HG03066 (cell line): ENCODE data around the gene PRR20A.
"Not testable (repeated sequence)": the region's sequence is repeated elsewhere in the genome, so short reads cannot be mapped to it uniquely, and the experiment has no call there.

ENCODE experiments used
- ATAC-seq: cut with Tn5 transposase; IDR thresholded peaks from one replicate; pipeline ENCODE4 v1.9.1; 2021; ENCODE audit warnings: low read depth; ENCODE audit not compliant: unreplicated experiment

PRR20A gene

DNA sequence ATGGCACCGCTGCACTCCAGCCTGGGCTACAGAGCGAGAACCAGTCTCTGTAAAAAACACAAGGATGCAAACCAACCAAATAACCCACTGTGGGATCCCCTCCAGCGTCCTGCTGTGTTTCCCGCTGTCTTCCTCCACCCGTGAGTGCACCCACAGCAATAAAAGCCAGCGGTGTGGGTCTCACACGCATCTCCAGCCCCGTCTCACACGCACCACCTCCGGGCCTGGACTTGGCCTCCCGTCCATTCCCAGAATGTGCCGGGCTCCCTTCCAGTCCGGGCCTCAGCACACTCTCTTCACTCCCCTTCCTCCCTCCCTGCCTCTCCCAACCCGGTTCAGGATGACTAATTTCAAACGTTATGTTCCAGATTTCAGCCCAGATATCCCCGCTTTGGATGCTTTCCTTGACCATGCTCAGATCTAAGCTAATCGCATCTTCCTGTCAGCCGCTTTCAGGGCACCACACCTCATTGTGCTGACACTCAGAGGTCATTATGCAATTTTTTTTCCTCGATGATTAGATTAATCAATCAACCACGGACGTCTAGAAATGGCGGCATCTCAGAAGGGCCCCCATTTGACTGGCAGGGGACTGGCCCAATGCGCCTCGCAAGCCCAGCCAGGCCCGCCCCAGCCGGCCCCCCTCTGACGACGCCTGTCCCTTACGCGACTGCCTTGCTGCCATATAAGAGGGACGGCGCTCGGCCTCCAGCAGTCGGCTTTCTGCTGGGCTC, at the start of gene PRR20A:
Gene PRR20A, plus strand, starts transcription at position 684 of the 734 bp plus-strand sequence. CDS start 387 bp downstream, outside the sequence.
- ATAC-seq, result not testable (repeated sequence)

DNA sequence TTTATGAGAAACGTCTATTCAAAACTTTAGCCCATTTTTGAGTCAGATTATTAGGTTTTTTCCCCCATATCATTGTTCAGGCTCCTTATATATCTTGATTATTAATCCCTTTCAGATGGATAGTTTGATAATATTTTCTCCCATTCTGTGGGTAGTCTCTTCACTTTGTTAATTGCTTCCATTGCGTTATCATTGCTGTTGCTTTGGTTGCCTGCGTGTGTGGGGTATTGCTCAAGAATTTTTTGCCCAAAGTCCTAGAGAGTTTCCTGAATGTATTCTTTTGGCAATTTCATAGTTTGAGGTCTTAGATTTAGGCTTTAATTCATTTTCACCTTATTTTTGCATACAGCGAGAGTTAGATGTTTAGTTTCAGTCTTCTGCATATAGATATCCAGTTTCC, 25.8 kb upstream of the PRR20A start:
- no peak for ATAC-seq

DNA sequence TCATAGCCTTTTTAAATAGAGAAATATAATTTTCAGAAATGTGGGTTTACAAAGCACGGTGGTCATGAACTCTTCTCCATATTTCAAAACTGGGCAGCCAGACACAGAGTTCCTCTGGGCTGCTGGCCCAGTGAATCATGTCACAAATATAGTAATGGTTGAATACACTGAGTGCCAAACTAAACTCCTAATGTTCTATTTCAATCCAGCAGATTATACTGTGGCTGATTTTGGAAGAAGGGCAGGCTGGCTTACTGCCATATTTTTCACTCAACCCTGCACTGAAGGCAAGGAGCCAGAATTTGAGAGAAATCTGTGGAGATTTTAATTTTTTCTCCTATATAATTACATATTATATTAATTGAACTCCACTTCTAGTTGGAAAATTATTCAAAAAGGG, 17.0 kb upstream of the PRR20A start:
- no peak for ATAC-seq

DNA sequence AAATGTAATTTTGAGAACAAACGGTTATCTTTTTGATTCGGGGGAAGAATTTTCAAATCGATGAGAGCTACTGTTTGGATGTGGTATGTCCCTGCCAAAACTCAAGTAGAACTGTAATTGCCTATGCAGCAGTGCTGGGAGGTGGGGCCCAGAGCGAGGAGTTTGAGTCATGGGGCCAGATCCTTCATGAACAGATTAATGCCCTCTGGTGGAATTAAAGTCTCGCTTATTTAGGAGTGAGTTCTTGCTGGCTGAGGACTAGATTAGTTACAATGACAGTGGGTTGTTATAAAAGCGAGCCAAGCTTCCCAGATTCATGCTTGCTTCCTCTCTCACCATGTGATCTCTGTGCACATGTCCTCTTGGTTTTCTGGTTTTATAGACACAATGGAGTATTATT, 11.8 kb upstream of the PRR20A start:
- no peak for ATAC-seq

DNA sequence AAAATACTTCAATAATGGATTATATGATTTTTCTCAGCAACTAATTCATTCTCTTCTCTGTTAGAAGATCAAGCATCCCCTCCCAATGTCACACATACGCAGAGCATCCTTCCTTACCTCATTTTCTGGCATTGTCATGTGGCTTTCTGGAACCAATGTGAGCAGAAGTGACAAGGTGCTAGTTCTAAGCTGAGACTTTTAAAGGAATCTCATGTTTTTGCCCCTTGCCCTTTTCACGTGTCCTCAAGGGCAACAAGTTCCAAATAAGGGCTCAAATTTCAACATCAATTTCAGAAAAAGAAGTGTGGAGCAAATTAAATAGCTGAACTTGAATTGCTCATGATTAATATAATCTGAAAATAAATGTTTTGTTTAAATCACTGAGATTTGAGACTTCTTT, 4.6 kb upstream of the PRR20A start:
- no peak for ATAC-seq

DNA sequence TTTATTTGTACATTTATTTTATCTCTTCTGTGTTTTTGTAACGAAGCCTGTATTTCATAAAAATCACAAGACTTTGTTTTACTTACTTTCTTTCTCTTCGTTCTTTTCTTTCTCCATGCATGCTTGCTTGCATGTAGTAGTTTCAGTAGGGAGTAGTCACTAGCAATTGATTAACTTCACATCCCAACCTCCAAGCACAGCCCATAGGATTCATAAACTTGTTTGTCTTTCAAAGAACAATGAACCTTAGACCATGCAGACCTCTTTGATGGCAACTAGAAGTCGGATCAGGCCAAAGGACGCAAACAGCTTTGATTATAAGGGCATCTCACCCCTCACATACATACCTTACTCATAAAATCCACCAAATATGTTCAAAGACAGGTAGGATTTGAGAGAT, 3.1 kb upstream of the PRR20A start:
- no peak for ATAC-seq

DNA sequence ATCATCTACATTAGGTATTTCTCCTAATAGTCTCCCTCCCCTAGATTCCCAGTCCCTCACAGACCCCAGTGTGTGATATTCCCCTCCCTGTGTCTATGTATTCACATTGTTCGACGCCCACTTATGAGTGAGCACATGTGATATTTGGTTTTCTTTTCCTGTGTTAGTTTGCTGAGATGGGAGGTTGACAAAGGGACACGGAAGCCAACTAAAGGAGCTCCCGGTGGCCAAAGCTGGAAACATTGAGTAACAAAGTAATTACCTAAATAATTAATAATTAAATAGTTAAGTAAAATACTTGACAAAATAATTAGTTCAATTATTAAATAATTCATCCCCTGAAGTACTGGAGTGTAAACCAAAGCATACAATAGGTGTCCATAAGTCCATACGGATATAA, 1.7 kb upstream of the PRR20A start:
- no peak for ATAC-seq

DNA sequence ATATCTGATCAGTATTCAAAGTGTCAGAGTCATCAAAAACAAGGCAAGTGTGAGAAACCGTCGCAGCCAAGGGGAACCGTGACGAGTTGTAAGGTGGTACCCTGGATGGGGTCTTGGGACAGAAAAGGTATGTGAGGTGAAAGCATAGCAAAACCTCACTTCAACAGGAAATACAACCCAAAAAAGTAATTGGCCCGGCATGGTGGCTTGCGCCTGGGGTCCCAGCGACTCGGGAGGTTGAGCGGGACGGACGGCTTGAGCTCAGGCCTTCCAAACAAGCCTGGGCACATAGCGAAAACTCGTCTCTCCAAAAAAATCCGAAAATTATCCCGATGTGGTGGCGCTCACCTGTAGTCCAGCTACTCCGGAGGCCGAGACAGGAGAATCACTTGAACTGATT, 937 bp upstream of the PRR20A start:
- ATAC-seq, result not testable (repeated sequence)

DNA sequence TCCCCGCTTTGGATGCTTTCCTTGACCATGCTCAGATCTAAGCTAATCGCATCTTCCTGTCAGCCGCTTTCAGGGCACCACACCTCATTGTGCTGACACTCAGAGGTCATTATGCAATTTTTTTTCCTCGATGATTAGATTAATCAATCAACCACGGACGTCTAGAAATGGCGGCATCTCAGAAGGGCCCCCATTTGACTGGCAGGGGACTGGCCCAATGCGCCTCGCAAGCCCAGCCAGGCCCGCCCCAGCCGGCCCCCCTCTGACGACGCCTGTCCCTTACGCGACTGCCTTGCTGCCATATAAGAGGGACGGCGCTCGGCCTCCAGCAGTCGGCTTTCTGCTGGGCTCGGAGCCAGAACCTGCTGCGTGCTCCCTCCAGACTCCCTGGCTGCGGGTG, 6.5 kb downstream of the PRR20A start, which contains the start of gene PRR20B:
Gene PRR20B, plus strand, starts transcription at position 301 of the 400 bp plus-strand sequence. CDS start 387 bp downstream, outside the sequence.
- ATAC-seq, result not testable (repeated sequence)

DNA sequence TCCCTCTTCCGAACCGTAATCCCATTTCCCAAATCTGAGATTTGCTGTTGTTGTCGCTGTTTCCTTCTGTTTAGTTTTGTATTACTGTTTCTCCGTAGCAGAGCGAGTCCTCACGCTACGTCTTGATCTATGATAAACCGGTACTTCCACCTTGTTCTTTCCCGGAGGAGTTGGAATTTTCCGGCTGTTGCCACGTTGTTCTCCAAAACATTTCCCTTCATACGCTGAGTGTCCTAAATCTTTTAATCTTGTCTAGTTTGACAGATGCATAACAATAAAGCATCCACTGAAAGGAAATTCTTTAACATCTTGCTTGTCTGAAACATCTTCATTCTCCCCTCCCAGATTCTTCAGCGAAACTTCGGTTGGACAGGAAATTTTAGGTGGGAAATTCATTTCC, 7.4 kb downstream of the PRR20A start:
- ATAC-seq, result not testable (repeated sequence)

DNA sequence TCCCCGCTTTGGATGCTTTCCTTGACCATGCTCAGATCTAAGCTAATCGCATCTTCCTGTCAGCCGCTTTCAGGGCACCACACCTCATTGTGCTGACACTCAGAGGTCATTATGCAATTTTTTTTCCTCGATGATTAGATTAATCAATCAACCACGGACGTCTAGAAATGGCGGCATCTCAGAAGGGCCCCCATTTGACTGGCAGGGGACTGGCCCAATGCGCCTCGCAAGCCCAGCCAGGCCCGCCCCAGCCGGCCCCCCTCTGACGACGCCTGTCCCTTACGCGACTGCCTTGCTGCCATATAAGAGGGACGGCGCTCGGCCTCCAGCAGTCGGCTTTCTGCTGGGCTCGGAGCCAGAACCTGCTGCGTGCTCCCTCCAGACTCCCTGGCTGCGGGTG, 13.0 kb downstream of the PRR20A start, which contains the start of gene PRR20C:
Gene PRR20C, plus strand, starts transcription at position 301 of the 400 bp plus-strand sequence. CDS start 387 bp downstream, outside the sequence.
- not testable (repeated sequence) for ATAC-seq

DNA sequence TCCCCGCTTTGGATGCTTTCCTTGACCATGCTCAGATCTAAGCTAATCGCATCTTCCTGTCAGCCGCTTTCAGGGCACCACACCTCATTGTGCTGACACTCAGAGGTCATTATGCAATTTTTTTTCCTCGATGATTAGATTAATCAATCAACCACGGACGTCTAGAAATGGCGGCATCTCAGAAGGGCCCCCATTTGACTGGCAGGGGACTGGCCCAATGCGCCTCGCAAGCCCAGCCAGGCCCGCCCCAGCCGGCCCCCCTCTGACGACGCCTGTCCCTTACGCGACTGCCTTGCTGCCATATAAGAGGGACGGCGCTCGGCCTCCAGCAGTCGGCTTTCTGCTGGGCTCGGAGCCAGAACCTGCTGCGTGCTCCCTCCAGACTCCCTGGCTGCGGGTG, 19.6 kb downstream of the PRR20A start, which contains the start of gene PRR20D:
Gene PRR20D, plus strand, starts transcription at position 301 of the 400 bp plus-strand sequence. CDS start 387 bp downstream, outside the sequence.
- not testable (repeated sequence) for ATAC-seq

DNA sequence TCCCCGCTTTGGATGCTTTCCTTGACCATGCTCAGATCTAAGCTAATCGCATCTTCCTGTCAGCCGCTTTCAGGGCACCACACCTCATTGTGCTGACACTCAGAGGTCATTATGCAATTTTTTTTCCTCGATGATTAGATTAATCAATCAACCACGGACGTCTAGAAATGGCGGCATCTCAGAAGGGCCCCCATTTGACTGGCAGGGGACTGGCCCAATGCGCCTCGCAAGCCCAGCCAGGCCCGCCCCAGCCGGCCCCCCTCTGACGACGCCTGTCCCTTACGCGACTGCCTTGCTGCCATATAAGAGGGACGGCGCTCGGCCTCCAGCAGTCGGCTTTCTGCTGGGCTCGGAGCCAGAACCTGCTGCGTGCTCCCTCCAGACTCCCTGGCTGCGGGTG, 26.2 kb downstream of the PRR20A start, which contains the start of gene PRR20E:
Gene PRR20E, plus strand, starts transcription at position 301 of the 400 bp plus-strand sequence. CDS start 387 bp downstream, outside the sequence.
- ATAC-seq, result not testable (repeated sequence)

DNA sequence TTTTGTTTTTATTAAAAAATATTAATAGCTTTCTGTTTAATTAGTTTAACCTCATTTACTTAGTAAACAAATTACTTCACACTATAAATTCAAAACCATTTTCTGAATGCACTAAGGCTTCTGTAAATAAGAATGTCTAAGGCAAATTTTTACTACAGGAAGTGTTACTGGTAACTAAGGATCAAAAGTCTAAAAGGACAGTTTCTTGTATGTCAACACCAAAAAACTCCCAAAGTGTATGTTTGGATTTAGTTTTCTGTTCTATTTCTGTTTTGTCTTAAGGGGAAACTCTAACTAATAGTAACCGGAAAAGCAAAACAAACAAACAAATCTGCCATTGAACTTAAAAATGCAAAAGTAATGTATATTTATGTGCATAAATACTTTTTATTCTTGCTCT, 50.9 kb downstream of the PRR20A start:
- ATAC-seq, result no peak
